ENCODE measurements around the gene FAM20C.
"Not testable (repeated sequence)": the region's sequence is repeated elsewhere in the genome, so short reads cannot be mapped to it uniquely, and the experiment has no call there.

FAM20C gene

GRCh38 chr7:261341-262250 lies 69.2 kb downstream of the FAM20C start:
- no peak for DNase-seq

GRCh38 chr7:262251-262572 lies 69.8 kb downstream of the FAM20C start:
- no peak for DNase-seq

DNA sequence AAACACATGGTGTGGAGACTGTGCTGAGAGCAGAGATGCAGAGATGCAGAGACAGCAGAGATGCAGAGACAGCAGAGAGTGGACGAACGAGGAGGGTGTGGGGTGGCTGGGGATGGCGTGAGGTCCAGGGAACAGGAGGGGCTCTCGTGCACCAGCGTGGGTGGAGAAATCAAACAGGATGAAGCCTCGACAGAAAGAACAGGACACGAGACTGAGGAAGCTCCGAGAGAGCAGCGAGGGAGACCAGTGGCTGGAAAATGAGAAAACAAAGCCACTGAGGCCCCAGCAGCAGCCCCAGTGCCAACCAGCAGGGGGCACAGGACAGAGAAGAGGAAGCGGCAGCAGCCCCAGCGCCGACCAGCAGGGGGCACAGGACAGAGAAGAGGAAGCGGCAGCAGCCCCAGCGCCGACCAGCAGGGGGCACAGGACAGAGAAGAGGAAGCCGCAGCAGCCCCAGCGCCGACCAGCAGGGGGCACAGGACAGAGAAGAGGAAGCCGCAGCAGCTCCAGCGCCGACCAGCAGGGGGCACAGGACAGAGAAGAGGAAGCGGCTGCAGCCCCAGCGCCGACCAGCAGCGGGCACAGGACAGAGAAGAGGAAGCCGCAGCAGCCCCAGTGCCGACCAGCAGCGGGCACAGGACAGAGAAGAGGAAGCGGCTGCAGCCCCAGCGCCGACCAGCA lies 70.4 kb downstream of the FAM20C start:
- not testable (repeated sequence) for DNase-seq

- not testable (repeated sequence) for DNase-seq
Measured at GRCh38 chr7:263483-264351, 71.3 kb downstream of the FAM20C start.

GRCh38 chr7:264541-265191 lies 72.3 kb downstream of the FAM20C start:
- DNase-seq, result no peak

DNA sequence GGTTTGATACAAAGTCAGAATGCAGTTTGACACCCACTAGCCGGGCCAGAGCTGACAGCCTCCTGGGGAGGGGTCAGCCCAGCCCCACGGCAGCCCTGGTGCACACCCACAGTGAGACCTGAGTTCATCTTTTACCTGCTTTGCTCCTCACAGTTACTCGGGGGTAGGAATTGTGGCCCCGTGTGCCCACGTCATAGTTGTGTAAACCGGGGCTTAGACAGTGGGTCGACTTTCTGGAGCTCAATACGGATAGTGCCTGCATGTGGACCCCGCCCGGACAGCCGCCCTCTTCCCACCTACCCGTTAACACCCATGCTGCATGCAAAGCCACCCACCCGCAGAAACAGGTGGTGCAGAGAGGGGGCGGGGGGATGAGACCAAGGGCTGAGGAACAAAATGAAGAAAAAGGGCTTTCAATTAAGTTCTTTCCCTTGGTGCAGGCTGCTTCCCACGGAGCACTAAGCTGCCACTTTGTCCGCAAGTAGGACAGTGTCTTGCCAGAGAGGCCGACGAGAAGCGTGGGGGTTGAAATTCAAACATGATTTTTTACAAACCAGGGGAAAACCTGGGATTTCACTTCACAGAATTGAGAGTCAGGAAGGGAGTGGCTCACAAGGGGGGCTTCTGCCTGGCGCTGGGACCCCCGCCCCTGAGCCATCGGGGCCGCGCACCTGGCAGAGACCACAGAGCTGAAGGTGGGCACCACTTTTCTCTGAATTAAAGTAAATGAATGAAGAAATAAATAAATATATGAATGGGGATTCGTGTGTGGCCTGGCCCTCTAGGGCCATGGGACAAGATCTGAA lies 73.0 kb downstream of the FAM20C start:
- no peak for DNase-seq

DNA sequence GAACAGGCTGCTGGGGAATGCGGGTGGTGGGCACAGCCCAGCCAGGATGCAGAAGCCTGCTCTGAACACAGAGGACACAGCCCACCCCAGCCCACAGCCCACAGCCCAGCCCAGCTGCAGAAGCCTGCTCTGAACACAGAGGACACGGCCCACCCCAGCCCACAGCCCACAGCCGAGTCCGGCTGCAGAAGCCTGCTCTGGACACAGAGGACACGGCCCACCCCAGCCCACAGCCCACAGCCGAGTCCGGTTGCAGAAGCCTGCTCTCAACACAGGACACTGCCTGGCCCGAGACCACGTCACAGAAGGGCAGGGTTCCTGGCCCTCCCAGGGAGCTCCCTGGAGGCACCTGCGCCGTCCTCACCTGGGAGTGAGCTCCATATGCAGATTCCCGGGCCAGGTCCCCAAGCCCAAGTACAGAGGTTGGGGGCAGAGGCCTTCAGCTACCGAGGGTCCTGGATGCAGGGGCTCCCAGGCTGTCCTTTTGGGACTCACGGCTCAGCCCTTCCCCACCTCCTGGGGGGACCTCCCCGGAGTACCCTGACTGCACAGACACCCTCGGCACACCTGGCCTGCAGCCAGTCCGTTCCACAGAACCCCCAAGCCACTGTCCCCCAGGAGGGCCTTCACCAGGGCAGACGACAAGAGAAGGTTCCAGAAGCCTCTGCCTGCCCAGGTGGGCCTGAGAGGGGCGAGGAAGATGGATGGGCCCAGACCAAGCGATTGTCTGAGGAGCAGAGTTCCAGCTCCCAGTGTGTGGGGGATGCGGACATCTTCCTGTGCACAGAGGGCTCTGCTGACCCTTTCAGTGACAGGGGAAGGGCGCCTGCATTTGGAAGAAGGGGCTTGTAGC lies 73.9 kb downstream of the FAM20C start:
- DNase-seq, result no peak

- DNase-seq, result no peak
Measured at GRCh38 chr7:266851-267840, 74.8 kb downstream of the FAM20C start.

DNA sequence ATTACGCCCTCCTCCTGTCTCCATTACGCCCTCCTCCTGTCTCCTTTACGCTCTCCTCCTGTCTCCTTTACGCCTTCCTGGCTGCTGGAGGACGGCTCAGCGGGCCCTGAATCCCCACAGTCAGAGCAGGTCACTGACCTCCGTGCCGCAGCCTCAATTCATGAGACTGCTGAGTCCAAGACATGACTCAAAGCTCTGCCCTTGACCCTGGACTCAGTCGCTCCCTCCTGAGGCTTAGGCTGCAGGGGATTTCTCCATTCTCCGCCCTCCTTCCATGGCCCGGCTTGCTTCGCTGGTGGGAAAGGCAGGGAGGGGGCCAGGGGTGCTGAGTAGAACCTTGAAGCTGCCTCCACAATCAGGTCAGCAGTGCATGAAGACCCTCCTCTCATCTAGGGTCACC lies 76.6 kb downstream of the FAM20C start:
- DNase-seq, result no peak

GRCh38 chr7:269721-270120 lies 77.3 kb downstream of the FAM20C start:
- no peak for DNase-seq

GRCh38 chr7:270351-270983 lies 78.1 kb downstream of the FAM20C start:
- DNase-seq, result no peak

DNA sequence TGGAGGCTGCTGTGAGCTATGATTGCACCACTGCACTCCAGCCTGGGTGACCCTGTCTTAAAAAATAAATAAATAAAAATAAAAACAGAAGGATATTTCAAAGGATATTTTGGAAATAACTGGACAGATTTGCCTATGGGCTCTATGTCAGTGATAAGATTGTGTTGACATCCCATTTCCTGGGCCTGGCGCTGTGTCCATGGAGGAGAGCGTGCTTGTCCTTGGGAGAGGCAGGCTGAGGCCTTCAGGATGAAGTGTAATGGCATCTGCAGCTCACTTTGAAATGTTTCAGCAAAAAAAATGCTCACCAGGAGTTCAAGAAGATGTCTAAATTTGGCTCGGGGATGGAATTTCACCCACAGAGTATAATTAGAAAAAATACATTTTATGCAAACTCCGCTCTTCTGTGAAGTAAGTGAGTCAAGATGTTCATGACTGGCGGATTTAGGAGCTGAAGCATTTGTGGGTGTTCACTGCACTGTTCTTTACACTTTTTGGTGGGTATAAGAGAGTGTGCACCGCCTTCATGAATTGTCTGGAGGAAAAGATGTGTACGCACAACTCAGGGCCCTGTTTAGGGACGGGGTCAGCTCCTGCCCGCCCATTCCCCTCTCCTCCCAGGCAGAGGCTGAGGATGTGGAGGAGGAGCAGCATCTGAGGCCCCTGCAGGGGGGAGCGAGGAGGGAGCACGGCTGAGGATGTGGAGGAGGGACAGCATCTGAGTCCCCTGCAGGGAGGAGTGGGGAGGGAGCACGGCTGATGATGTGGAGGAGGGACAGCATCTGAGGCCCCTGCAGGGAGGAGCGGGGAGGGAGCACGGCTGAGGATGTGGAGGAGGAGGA lies 79.1 kb downstream of the FAM20C start:
- DNase-seq, result no peak

DNA sequence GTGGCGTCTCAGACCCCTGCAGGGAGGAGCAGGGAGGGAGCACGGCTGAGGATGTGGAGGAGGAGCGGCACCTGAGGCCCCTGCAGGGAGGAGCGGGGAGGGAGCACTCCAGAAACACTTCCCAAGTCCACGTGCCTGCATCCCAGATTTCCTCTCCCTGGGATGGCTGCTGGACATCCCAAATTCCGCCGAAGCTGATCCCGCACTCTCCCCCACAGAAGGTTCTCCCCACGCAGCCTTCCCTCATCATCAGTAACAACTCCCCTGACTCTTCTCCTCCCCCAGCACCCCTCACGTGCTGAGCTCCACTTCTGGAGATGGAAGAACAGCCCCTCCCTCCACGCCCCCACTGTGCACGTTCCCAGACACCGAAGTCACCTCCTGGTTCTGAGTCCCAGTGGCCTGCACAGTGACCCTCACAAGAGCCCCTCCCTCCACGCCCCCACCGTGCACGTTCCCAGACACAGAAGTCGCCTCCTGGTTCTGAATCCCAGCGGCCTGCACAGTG lies 79.8 kb downstream of the FAM20C start:
- no peak for DNase-seq

- no peak for DNase-seq
Measured at GRCh38 chr7:272631-273030, 80.3 kb downstream of the FAM20C start.

DNA sequence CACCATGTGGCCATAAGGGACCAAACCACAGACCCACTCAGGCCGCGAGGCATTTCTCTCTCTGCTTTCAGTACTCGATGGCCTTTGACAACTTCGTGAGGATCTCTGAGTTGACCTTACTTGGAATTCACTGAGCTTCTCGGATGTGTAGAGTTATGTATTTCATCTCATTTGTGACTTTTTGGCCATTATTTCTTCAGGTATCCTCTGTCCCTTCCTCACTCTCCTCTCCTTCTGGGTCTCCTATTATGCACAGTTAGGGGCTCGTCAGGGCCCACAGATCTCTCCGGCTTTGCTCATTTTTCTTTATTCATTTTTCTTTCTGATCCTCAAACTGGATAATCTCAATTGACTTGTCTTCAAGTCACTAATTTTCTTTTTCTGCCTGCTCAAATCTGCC lies 81.0 kb downstream of the FAM20C start:
- DNase-seq, result no peak

DNA sequence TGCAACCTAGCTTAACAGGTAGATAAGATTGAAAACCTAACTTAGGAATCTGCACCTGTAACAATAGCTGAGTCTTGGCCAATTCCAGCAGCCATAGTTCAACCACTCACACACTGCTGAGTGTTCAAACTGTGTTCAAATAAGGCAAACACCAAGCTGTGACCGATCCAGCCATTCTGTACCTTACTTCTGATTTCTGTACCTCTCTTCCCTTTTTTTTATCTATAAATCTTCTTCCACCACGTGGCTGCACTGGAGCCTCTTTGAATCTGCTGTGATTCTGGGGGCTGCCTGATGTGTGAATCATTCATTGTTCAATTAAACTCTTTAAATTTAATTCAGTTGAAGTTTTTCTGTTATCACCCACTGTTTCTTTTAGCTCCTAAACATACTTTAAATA lies 81.9 kb downstream of the FAM20C start:
- DNase-seq, result no peak

GRCh38 chr7:276230-276835 lies 84.0 kb downstream of the FAM20C start:
- no peak for DNase-seq

GRCh38 chr7:277228-277627 lies 84.9 kb downstream of the FAM20C start:
- DNase-seq, result no peak
